Erythroblast (primary cell): Measurements from ENCODE around the gene IL12RB1.

Experiments used
- GATA1 ChIP-seq: IDR thresholded peaks from 2 replicates; pipeline ENCODE4 v1.6.1; 2011; ENCODE audit warnings: low read depth, mild to moderate bottlenecking, control low read depth, low read length, moderate library complexity
- POLR2A ChIP-seq: IDR thresholded peaks from 2 replicates; pipeline ENCODE4 v1.6.1; 2011; ENCODE audit warnings: mild to moderate bottlenecking, low read length

DNA sequence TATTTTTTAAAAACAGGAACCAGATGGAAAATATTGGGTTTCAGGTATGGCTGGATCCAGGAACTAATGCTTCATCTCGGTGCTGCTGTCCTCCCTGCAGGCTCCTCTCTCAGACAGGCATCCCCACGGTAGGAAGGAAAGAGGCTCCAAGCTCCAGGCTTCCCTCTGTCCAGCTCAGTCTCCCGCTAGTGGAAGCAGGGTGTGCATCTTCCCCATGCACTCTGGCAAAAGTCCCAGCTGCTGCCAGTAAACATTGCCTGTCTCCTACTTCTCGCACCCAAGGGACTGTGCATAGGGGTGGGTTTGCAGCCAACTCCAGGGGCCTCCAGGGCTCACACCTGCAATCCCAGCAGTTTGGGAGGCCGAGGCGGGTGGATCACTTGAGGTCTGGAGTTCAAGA, 29.2 kb downstream of the IL12RB1 start:
- TF ChIP-seq POLR2A (no peak), GATA1 (no peak)
